SKM-1 treated with dmso at 0.1 percent for 144 hours (cell line): ENCODE results near the gene LPA.

Source experiments
- DNase-seq: peaks from one replicate; lab custom pipeline; 2025; ENCODE audit not compliant: unreplicated experiment; lab: John Stamatoyannopoulos, UW

Gene LPA

DNA sequence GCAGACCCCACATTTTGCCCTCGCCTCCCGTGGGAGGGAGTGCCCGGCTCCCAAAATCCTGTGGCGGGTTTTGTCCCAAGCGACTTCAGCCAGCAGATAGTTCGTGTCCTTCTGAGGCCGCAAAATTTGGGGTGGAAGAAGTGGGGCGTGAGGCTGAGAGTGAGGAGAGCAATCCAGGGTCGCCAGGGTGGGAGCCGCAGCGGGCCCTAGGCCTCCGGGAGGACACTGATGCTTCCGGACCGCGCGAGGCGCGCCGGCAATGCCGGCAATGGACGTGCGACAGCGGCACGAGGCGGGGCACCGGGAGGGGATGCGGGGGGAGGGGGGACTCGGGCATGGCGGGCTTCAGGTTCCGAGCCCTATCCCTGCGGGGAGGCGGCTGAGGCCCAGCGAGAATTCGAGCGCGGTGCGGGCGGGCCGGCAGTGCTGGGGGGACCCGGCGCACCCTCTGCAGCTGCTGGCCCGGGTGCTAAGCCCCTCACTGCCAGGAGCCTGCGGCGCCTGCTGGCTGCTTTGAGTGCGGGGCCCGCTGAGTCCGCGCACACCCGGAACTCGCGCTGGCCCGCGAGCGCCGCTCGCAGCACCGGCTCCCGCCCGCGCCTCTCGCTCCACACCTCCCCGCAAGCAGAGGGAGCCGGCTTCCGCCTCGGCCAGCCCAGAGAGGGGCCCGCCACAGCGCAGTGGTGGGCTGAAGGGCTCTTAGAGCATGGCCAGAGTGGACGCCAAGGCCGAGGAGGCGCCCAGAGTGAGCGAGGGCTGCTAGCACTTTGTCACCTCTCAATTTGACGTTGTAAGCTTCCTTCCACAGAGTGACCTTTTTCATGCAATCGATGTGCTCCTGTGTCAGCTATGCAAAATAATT is 143.8 kb downstream of the LPA start:
- DNase-seq: peak; percentile 60

- DNase-seq: peak; percentile 60
Measured at GRCh38 chr6:160519603-160520042, 144.5 kb downstream of the LPA start.

DNA sequence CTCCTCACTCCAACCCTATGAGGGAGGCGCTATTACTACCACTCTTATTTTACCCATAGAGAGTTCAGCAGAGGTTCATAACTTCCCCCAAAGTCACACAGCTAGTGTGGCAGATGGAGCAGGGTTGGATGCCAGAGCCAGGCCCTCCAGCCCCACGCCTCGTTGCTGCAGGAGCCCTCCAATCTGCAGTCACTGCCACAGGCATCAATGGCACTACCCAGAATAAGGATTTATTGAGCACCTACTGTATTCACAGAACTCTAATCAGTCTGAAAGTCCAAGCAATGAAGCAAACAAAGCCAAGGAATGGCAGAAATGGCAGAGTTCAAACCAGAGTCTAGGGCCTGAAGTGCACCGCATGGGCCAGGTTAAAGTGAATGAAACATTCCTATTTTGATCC is 144.9 kb downstream of the LPA start:
- DNase-seq: no peak

DNA sequence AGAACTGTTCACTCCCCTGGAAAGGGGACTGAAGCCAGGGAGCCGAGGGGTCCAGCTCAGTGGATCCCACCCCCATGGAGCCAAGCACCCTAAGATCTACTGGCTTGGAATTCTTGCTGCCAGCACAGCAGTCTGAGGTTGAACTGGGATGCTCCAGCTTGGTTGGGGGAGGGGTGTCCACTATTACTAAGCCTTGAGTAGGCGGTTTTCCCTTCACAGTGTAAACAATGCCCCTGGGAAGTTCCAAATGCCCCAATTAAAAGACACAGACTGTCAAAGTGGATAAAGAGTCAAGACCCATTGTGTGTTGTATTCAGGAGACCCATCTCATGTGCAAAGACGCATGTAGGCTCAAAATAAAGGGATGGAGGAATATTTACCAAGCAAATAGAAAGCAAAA is 150.2 kb downstream of the LPA start:
- no peak for DNase-seq

- DNase-seq: no peak
Measured at GRCh38 chr6:160510976-160511617, 153.0 kb downstream of the LPA start.

- no peak for DNase-seq
Measured at GRCh38 chr6:160510199-160510598, 153.9 kb downstream of the LPA start.

DNA sequence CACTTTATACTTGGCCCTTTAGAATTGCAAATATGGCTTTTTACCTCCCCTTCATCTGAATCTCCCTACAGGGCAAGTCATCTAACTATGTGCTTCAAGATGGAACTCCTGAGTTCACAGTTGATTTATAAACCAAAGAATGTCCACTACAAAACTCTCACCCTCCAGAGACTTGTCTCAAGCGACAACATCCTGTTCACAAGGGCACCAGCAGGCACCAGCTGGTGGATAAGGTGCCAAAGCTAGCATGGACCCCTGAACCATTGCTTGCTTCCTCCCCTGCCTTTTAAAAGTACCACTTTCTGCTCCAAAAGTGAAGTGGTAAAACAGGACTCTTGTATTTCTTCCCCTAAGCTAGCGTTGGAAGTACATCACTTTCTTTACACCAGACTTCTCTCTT is 154.5 kb downstream of the LPA start:
- DNase-seq: no peak

DNA sequence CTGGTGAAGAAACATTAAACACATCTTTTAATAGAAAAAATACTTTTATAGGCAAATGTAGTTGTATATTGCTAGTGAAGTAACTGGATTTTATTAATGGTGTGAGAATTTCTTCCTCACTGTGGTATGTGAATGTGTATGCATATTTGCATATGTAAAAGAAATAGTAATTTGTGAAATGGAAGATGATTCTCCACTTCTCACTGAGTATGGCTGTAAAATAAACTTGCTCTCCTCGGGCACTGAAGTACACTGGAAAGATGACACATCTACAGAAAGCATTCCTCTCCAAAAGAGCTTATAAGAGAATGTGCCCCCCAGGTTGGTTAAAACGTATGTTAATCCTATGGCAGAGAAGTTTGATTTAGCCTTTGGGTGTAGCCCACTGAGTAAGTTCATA is 155.5 kb downstream of the LPA start:
- DNase-seq: no peak

- DNase-seq: no peak
Measured at GRCh38 chr6:160507420-160507819, 156.7 kb downstream of the LPA start.

DNA sequence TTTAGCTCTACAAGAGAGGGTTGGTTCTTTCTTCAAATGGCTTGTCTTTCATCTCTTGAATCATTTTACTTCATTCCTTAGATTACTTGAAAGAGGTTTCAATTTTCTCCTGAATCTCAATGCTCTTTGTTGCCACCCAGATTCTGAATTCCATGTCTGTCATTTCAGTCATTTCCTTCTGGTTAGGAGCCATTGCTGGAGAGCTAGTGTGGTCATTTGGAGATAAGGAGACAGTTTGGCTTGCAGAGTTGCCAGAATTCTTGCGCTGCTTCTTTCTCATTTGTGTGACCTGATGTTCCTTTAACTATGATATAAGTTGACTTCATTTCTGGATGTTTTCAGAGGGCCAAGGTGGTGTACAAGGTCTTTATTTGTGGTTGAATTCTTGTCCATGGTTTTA is 158.1 kb downstream of the LPA start:
- no peak for DNase-seq

GRCh38 chr6:160500639-160501038 is 163.4 kb downstream of the LPA start:
- no peak for DNase-seq

GRCh38 chr6:160494576-160494975 is 169.5 kb downstream of the LPA start:
- no peak for DNase-seq

DNA sequence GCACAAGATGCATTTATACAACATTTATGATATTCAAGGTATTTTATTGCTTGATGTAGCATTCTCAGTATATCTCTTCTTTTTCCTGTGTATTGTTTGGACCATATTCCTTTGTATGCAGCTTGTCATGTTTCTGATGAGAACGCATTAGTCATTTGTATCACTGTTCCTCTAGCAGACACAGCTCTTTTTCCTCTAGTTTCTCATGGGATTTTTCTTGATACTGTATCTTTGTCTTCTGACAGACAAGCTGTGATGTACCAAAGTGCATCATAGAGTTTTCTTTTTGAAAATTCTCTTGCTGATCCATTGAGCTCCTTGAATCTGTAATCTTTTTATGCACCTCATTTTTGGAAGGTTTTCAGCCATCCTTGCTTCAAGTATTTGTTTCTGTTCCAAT is 175.0 kb downstream of the LPA start:
- no peak for DNase-seq

GRCh38 chr6:160487116-160487515 is 177.0 kb downstream of the LPA start:
- DNase-seq: no peak
